ENCODE measurements around the gene RFC5. TPM values are rescaled to one million over a fixed set of nuclear protein-coding genes. Genes with fewer than 3 reads are reported as not detected.

Gene RFC5
- total and polyA plus RNA-seq, 2 of the 13 experiments (the other 11 are each of a cell fraction or from before 2014, with no cell fraction given), result 16.8 to 51.4 TPM

- H3K79me2 ChIP-seq (ENCODE audit: insufficient read depth, low read length), result peaks cover 18% of the 10 kb centered on the region
- no peaks in the 10 kb centered on the region for H4K20me1 ChIP-seq (ENCODE audit: insufficient read depth, low read length)
- ChIA-PET CTCF (ENCODE audit: low intra/inter-chr PET ratio, low total read pairs) (no interaction called here), POLR2A (interaction anchor here (2.0 kb wide), 1 partner anchor 44 kb away, joined by 7 read pairs; the partner anchor contains the start of gene VSIG10)
- H3K27ac ChIP-seq (ENCODE audit: extremely low read length, insufficient read depth, low read length), result peak overlapping the region; percentile 73
- in situ Hi-C loops (cut with HindIII; ENCODE audit: extremely low pct_ligation_motif_present, low pct_unique_long_range_greater_than_20kb), result no loop called here
- WGBS (ENCODE audit: low lambda C conversion rate), result 5% methylated on average over 11 of the region's 11 CpGs
- peak; percentile 44 for DNase-seq (ENCODE audit: low spot score)
- no peaks in the 10 kb centered on the region for H3K36me3 ChIP-seq (replicated peaks in 1 of 2; ENCODE audit: control insufficient read depth in 1 of 2, insufficient read depth in 2 of 2, low read length in 2 of 2)
- ATAC-seq, result no peak
- no peak for FAIRE-seq
- peak overlapping the region; percentile 78 for H3K9ac ChIP-seq (ENCODE audit: insufficient read depth, low read depth, low read length)
- H3K4me1 ChIP-seq (ENCODE audit: insufficient read depth, low read length), result peaks cover 72% of the 10 kb centered on the region
- H2AFZ ChIP-seq (ENCODE audit: low read length), result no peak overlapping the region
- no peaks in the 10 kb centered on the region for H3K9me3 ChIP-seq (ENCODE audit: low read length)
- TSS peak; percentile 55 for BruUV-seq (replicated peaks)
- intact Hi-C loops (cut with micrococcal nuclease; ENCODE audit: unreplicated experiment), result no loop called here
- peak overlapping the region; percentile 96 for H3K4me2 ChIP-seq (ENCODE audit: low read depth, low read length)
- peak overlapping the region; percentile 69 to 92 (median 86) for H3K4me3 ChIP-seq (replicated peaks in 1 of 3; ENCODE audit: insufficient read depth in 1 of 3, low read depth in 2 of 3, low read length in 3 of 3)
- no peaks in the 10 kb centered on the region; a peak in 1 of 5 replicates for H3K27me3 ChIP-seq (ENCODE audit: control insufficient read depth in 1 of 2, insufficient read depth in 2 of 2, low read length in 2 of 2)
- no peak for TF ChIP-seq YY1 (IDR thresholded peaks at IDR 0.05; ENCODE audit: insufficient read depth, insufficient replicate concordance, low read depth, low read length)
- no peak for TF ChIP-seq ATAD3A (CRISPR knock-in tag; IDR thresholded peaks at IDR 0.05)
- TF ChIP-seq ZNF205 (CRISPR knock-in tag; IDR thresholded peaks at IDR 0.05), result peak; percentile 86
- 0 out of 2 replicates have a peak, but pooled peaks have one; percentile 57 for TF ChIP-seq ZNF24 (IDR thresholded peaks at IDR 0.05)
- 0 out of 2 replicates have a peak, but pooled peaks have one; percentile 37 for TF ChIP-seq RCOR2 (CRISPR knock-in tag; IDR thresholded peaks at IDR 0.05)
- peak; percentile 97 for TF ChIP-seq ZNF3 (CRISPR knock-in tag; IDR thresholded peaks at IDR 0.05)
- no peak for TF ChIP-seq REL (CRISPR knock-in tag; conservative IDR thresholded peaks at IDR 0.05)
- TF ChIP-seq PHF21A (CRISPR knock-in tag; IDR thresholded peaks at IDR 0.05), result 0 out of 2 replicates have a peak, but pooled peaks have one; percentile 11
- TF ChIP-seq MEF2D (CRISPR knock-in tag; IDR thresholded peaks at IDR 0.05), result no peak
- peak; percentile 42; the same call in 1 of the 2 replicates for TF ChIP-seq POLR2G (IDR thresholded peaks at IDR 0.05; ENCODE audit: low read depth, low read length)
- TF ChIP-seq SPEN (CRISPR knock-in tag; IDR thresholded peaks at IDR 0.05; ENCODE audit: low read depth), result no peak
- no peak for TF ChIP-seq SOX13 (IDR thresholded peaks at IDR 0.05)
- TF ChIP-seq SOX13 (CRISPR knock-in tag; conservative IDR thresholded peaks at IDR 0.05 in 1 of 2, IDR thresholded peaks at IDR 0.05 in 1 of 2), result peak in 1 of 2 experiments; percentile 76; a peak in 2 of 4 replicates
- 0 out of 2 replicates have a peak, but pooled peaks have one; percentile 28 for TF ChIP-seq RBFOX2 (IDR thresholded peaks at IDR 0.05; ENCODE audit: low read depth, low read length)
- TF ChIP-seq PBX2 (CRISPR knock-in tag; IDR thresholded peaks at IDR 0.05), result no peak
- TF ChIP-seq ARHGAP35 (CRISPR knock-in tag; IDR thresholded peaks at IDR 0.05; ENCODE audit: borderline replicate concordance), result no peak
- TF ChIP-seq, protein P1, sequence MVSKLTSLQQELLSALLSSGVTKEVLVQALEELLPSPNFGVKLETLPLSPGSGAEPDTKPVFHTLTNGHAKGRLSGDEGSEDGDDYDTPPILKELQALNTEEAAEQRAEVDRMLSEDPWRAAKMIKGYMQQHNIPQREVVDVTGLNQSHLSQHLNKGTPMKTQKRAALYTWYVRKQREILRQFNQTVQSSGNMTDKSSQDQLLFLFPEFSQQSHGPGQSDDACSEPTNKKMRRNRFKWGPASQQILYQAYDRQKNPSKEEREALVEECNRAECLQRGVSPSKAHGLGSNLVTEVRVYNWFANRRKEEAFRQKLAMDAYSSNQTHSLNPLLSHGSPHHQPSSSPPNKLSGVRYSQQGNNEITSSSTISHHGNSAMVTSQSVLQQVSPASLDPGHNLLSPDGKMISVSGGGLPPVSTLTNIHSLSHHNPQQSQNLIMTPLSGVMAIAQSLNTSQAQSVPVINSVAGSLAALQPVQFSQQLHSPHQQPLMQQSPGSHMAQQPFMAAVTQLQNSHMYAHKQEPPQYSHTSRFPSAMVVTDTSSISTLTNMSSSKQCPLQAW (CRISPR knock-in tag; IDR thresholded peaks at IDR 0.05), result no peak
- no peak for TF ChIP-seq ZNF34 (CRISPR knock-in tag; IDR thresholded peaks at IDR 0.05; ENCODE audit: borderline replicate concordance)
- TF ChIP-seq PHF5A (CRISPR knock-in tag; IDR thresholded peaks at IDR 0.05; ENCODE audit: low read depth, unreplicated experiment), result no peak
- TF ChIP-seq FOXA1 (IDR thresholded peaks at IDR 0.05), result no peak
- no peak for TF ChIP-seq FOXA1 (CRISPR knock-in tag; IDR thresholded peaks at IDR 0.05)
- no peak for TF ChIP-seq ETV5 (CRISPR knock-in tag; IDR thresholded peaks at IDR 0.05; ENCODE audit: borderline replicate concordance)
Measured at GRCh38 chr12:118059341-118060191, 43.1 kb downstream of the RFC5 start.
